Measurements from ENCODE around the gene AMBP. TPM values are rescaled to one million over a fixed set of nuclear protein-coding genes. Genes with fewer than 3 reads are reported as not detected.

The AMBP gene
- total RNA-seq, 1 donor from 2014 or later = not detected

GRCh38 chr9:114117996-114118830 is 40.1 kb upstream of the AMBP start:
- no peak for DNase-seq (ENCODE audit: low read depth)
- no peak for TF ChIP-seq CTCF (conservative IDR thresholded peaks at IDR 0.05; ENCODE audit: low read depth, low read length)

GRCh38 chr9:114117614-114117995 is 39.5 kb upstream of the AMBP start:
- H3K4me3 ChIP-seq (ENCODE audit: low read depth, low read length) = no peak overlapping the region
- no peak for DNase-seq (ENCODE audit: low read depth)
- TF ChIP-seq CTCF (conservative IDR thresholded peaks at IDR 0.05; ENCODE audit: low read depth, low read length) = no peak

More at GRCh38 chr9:114117996-114118830, 40.1 kb upstream of the AMBP start:
- no peak overlapping the region for H3K4me3 ChIP-seq (ENCODE audit: low read depth, low read length)

- H3K4me3 ChIP-seq (ENCODE audit: low read depth, low read length) = no peak overlapping the region
- DNase-seq (ENCODE audit: low read depth) = no peak
- no peak for TF ChIP-seq CTCF (conservative IDR thresholded peaks at IDR 0.05; ENCODE audit: low read depth, low read length)
Measured at GRCh38 chr9:114116126-114116747, 38.1 kb upstream of the AMBP start.

- H3K4me3 ChIP-seq (ENCODE audit: low read depth, low read length) = no peak overlapping the region
- no peak for DNase-seq (ENCODE audit: low read depth)
- TF ChIP-seq CTCF (conservative IDR thresholded peaks at IDR 0.05; ENCODE audit: low read depth, low read length) = no peak
Measured at GRCh38 chr9:114115654-114116125, 37.6 kb upstream of the AMBP start.

- DNase-seq (ENCODE audit: low read depth) = no peak
- TF ChIP-seq CTCF (conservative IDR thresholded peaks at IDR 0.05; ENCODE audit: low read depth, low read length) = no peak
- H3K4me3 ChIP-seq (ENCODE audit: low read depth, low read length) = no peak overlapping the region
Measured at GRCh38 chr9:114114364-114114763, 36.3 kb upstream of the AMBP start.

- no peak for TF ChIP-seq CTCF (conservative IDR thresholded peaks at IDR 0.05; ENCODE audit: low read depth, low read length)
- no peak for DNase-seq (ENCODE audit: low read depth)
- H3K4me3 ChIP-seq (ENCODE audit: low read depth, low read length) = no peak overlapping the region
Measured at GRCh38 chr9:114112778-114113584, 34.9 kb upstream of the AMBP start.
